Measurements from ENCODE around the gene DNAH9. TPM values are rescaled to one million over a fixed set of nuclear protein-coding genes. Genes with fewer than 3 reads are reported as not detected.

DNAH9 gene
- polyA plus RNA-seq, 3 donors from 2014 or later: not detected

DNA sequence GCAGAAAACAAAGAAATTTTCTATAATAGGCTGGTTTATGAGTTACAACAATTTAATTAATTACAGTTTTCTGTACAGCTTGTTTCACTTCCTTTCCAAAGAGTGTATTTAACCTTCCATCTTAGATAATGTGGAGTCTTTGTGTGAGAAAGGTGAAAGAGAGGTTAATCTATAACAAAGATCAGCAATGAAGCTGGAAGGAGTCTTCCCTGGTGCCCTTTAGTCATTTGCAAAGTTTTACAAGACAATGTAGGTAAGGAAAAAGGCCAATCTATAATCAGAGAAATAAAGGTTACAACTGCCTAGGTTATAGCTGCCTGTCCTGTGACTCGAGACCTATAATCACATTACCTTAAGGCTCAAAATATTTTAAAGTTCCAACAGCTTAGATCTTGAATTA, 257.0 kb downstream of the DNAH9 start:
- DNase-seq: no peak
- Mint-ChIP-seq H3K36me3 (no peaks in the 10 kb centered on the region), H3K9me3 (peaks cover 0 to 12% (median 5%) of the 10 kb centered on the region in 6 donors), H3K27me3 (ENCODE audit: low read depth in 3 of 3) (peaks cover 0 to 8% (median 1%) of the 10 kb centered on the region in 3 donors), H3K27ac (no peak overlapping the region), H3K4me3 (no peak overlapping the region), H3K4me1 (no peaks in the 10 kb centered on the region)

DNA sequence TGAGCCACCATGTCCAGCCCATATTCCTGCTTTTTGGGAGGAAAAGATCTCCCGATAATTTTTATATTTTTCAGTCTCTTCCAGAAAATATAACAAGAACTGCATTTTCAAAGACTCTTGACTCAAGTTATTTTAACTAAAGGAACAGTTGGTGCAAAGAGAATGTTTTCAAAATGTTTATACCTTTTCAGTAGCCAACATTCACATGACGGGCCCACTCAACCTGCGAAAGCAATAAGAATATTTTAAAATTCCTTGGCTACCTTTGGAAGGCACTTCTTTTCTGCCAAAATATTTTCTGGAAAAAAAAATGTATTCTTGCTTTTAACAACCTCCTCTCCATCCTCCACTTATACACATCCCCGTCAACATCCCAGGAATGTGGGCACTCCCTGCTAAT, 258.7 kb downstream of the DNAH9 start:
- no peak overlapping the region for H3K27ac Mint-ChIP-seq
- peaks cover 0 to 12% (median 2%) of the 10 kb centered on the region in 6 donors for H3K9me3 Mint-ChIP-seq
- no peaks in the 10 kb centered on the region for H3K4me1 Mint-ChIP-seq
- no peak for DNase-seq
- H3K4me3 Mint-ChIP-seq: no peak overlapping the region
- H3K36me3 Mint-ChIP-seq: no peaks in the 10 kb centered on the region
- H3K27me3 Mint-ChIP-seq (ENCODE audit: low read depth in 3 of 3): peaks cover 0 to 2% (median 1%) of the 10 kb centered on the region in 3 donors

DNA sequence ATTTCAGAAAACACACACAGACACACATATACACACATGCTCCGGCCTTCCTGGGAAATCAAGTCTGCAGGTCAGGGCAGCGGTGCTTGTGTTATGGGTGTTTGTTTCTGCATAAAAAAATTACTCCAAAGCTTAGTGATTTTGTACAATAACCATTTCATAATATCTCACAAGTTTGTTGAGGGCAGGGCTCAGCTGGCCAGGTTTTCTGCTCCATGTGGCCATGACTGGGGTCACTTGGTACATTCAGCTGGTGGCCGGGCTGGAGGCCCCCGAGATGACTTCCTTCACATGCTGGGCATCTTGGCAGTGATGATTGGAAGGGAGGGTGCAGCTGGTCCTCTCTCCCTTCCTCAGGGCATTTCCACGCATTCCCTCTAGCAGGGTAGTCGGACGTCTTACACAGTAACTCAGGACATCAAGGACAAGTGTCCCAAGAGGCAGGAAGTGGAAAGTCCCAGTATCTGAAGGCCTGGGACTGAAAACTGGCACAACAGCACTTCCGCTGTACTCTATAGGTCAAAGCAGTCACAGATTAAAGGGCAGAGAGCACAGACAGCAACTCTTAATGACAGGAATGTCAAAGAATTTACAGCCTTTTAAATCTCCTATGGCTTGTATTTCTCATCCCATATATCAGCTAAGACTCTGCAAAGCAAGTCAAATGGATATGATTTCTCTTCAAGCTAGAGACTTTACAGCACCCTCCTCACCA, 271.6 kb downstream of the DNAH9 start:
- no peak overlapping the region for H3K27ac Mint-ChIP-seq
- H3K9me3 Mint-ChIP-seq: peaks cover 2 to 24% (median 10%) of the 10 kb centered on the region in 6 donors
- H3K27me3 Mint-ChIP-seq (ENCODE audit: low read depth in 3 of 3): peaks cover 0 to 5% (median 1%) of the 10 kb centered on the region in 3 donors
- DNase-seq: no peak
- no peak overlapping the region for H3K4me3 Mint-ChIP-seq
- no peaks in the 10 kb centered on the region for H3K4me1 Mint-ChIP-seq
- peaks cover 0 to 5% (median 0%) of the 10 kb centered on the region in 3 donors for H3K36me3 Mint-ChIP-seq

DNA sequence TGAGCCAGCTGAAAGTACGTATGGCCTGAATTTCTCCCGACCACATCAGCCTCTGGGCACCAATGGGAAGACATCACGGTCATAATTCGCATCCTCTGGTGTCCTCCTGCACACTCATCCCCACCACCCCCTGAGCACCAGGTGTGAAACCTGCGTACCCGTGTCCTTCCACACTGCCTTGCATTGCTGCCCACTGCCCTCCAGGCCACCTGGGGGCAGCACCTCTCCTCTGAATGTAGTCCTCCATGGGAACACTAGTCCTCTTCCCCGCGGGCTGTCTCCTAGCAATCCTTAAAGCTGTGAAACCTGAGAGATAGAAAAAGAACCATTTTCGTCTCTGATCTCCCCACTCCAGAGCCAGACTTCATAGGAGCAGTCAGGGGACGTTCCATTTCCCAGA, 273.5 kb downstream of the DNAH9 start:
- H3K27me3 Mint-ChIP-seq (ENCODE audit: low read depth in 3 of 3): peaks cover 0 to 5% (median 5%) of the 10 kb centered on the region in 3 donors
- peaks cover 0 to 5% (median 0%) of the 10 kb centered on the region in 3 donors for H3K36me3 Mint-ChIP-seq
- peaks cover 2 to 24% (median 10%) of the 10 kb centered on the region in 6 donors for H3K9me3 Mint-ChIP-seq
- no peaks in the 10 kb centered on the region for H3K4me1 Mint-ChIP-seq
- no peak overlapping the region for H3K27ac Mint-ChIP-seq
- no peak for DNase-seq
- H3K4me3 Mint-ChIP-seq: no peak overlapping the region

DNA sequence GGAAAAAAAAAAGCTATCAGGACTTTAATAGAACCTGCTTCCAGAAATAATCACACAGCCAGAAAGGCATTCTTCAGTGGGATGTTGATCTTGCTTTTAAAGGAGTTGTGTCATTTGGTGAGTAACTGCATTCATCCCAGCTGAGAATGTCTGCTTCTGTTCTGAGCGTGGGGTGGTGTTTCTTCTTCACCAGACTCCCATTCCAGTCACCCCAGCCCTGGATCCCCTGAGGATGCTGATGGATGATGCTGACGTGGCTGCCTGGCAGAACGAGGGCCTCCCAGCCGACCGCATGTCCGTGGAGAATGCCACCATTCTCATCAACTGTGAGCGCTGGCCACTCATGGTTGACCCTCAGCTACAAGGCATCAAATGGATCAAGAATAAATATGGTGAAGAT, 276.5 kb downstream of the DNAH9 start:
- H3K4me3 Mint-ChIP-seq: no peak overlapping the region
- H3K9me3 Mint-ChIP-seq: peaks cover 0 to 8% (median 3%) of the 10 kb centered on the region in 6 donors
- peaks cover 0 to 3% (median 0%) of the 10 kb centered on the region in 3 donors for H3K27me3 Mint-ChIP-seq (ENCODE audit: low read depth in 3 of 3)
- no peaks in the 10 kb centered on the region for H3K4me1 Mint-ChIP-seq
- H3K27ac Mint-ChIP-seq: no peak overlapping the region
- no peaks in the 10 kb centered on the region for H3K36me3 Mint-ChIP-seq
- DNase-seq: no peak

DNA sequence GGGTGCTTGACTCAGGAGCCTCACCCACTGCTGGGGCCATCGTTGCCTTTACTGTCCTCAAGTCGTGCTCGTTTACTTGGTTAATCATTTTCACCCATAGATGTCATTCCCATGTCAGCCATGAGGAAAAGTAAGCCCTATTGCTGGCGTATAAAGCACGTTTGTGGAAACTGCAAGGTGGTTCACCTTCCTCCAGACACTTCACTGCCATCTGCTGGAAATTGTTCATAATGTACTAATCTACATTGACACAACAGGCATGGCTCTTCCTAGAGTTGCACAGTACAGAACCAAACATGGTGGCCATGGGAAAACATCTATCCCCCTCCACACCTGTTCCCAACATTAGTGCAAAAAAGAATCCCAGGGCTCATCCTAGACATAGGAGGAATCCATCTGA, 282.4 kb downstream of the DNAH9 start:
- no peak overlapping the region for H3K4me3 Mint-ChIP-seq
- no peak for DNase-seq
- H3K36me3 Mint-ChIP-seq: no peaks in the 10 kb centered on the region
- H3K27ac Mint-ChIP-seq: no peak overlapping the region
- H3K4me1 Mint-ChIP-seq: no peaks in the 10 kb centered on the region
- H3K27me3 Mint-ChIP-seq (ENCODE audit: low read depth in 3 of 3): peaks cover 0 to 4% (median 2%) of the 10 kb centered on the region in 3 donors
- H3K9me3 Mint-ChIP-seq: peaks cover 0 to 2% (median 0%) of the 10 kb centered on the region in 6 donors

DNA sequence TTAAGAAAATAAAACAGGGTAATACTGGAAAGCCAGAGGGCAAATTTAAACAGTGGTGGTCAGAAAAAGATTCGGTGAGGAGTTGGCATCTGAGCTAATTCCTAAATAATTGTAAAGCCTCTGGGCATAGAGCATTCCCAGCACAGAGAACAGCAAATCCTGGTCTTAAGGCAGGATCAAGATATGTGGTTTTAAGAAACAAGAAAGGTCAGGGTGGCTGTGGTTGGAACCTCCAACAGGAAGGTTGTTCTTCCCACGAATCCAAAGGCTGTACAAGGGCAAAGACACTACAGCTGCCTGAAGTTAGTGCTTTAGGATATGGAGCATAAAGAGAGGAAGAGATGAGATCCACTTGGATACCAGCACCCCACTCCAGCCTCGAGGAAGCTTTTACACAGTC, 284.4 kb downstream of the DNAH9 start:
- DNase-seq: no peak
- peaks cover 0 to 3% (median 0%) of the 10 kb centered on the region in 6 donors for H3K9me3 Mint-ChIP-seq
- peaks cover 0 to 2% (median 2%) of the 10 kb centered on the region in 3 donors for H3K27me3 Mint-ChIP-seq (ENCODE audit: low read depth in 3 of 3)
- H3K27ac Mint-ChIP-seq: no peak overlapping the region
- no peaks in the 10 kb centered on the region for H3K36me3 Mint-ChIP-seq
- no peaks in the 10 kb centered on the region for H3K4me1 Mint-ChIP-seq
- no peak overlapping the region for H3K4me3 Mint-ChIP-seq

DNA sequence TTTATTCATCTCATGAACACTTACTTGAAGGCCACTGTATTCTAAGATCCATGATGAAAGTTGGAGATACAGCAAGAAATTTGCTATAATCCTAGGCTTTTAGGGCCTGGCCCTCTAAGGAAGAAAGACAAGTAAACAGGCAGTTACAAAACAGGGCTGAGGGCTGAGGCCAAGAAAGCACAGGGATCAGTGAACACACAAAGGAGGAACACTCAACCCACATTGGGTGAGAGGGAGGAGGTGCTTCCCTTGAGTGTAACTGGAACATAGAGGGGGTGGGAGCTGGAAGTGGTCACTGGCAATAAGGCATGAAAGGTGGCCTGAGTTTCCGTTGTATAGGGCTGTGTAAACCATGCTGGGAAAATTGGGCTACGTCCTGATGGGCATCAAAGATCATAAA, 286.8 kb downstream of the DNAH9 start:
- H3K4me1 Mint-ChIP-seq: no peaks in the 10 kb centered on the region
- H3K27me3 Mint-ChIP-seq (ENCODE audit: low read depth in 3 of 3): peaks cover 0 to 5% (median 2%) of the 10 kb centered on the region in 3 donors
- DNase-seq: no peak
- H3K9me3 Mint-ChIP-seq: peaks cover 0 to 3% (median 0%) of the 10 kb centered on the region in 6 donors
- no peak overlapping the region for H3K4me3 Mint-ChIP-seq
- H3K36me3 Mint-ChIP-seq: no peaks in the 10 kb centered on the region
- H3K27ac Mint-ChIP-seq: no peak overlapping the region

DNA sequence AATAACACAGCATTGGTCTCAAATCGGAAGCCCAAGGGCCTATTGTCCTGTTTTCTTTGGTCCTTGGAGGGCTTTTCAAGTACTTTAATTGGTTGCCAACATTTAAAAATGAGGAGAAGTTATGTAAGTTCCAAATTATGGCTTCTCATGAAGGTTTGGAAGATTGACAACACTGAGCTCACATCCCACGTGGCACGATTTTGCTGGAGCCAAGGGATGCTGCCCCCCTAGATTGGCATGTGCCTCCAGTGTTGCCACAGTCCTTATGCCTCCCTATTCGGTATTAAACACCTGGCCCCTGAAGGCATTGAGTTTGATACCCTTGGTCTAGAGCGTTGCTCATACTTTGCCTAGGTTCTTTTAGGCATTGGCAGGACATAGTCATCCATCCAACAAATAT, 291.0 kb downstream of the DNAH9 start:
- H3K27ac Mint-ChIP-seq: no peak overlapping the region
- H3K36me3 Mint-ChIP-seq: no peaks in the 10 kb centered on the region
- H3K4me3 Mint-ChIP-seq: no peak overlapping the region

DNA sequence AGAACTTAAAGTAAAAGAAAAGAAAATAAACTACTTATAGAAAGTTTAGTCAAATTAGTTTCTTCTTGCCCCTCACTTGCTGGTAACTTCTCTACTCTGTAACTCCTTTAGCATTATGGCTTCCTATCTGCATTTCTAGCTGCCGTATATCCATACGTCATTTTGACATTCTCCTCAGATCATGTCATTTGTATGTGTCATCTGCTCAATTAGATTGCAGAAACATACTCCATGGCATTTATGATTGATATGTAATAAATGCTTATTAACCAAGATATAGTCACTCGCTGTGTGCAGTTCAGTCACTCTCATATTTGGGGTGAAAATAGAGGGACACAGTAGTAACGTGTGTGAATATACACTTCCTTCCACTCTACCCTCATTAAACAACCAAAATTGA, 295.6 kb downstream of the DNAH9 start:
- H3K27me3 Mint-ChIP-seq (ENCODE audit: low read depth in 3 of 3): peaks cover 0 to 3% (median 2%) of the 10 kb centered on the region in 3 donors
- peaks cover 0 to 5% (median 0%) of the 10 kb centered on the region in 6 donors for H3K9me3 Mint-ChIP-seq
- no peaks in the 10 kb centered on the region for H3K36me3 Mint-ChIP-seq
- no peak overlapping the region for H3K4me3 Mint-ChIP-seq
- DNase-seq: no peak
- H3K27ac Mint-ChIP-seq: no peak overlapping the region
- H3K4me1 Mint-ChIP-seq: no peaks in the 10 kb centered on the region

More for the DNA sequence above, 291.0 kb downstream of the DNAH9 start:
- Mint-ChIP-seq H3K27me3 (ENCODE audit: low read depth in 3 of 3) (peaks cover 0 to 5% (median 2%) of the 10 kb centered on the region in 3 donors), H3K9me3 (peaks cover 0 to 5% (median 0%) of the 10 kb centered on the region in 6 donors), H3K4me1 (no peaks in the 10 kb centered on the region)
- no peak for DNase-seq

DNA sequence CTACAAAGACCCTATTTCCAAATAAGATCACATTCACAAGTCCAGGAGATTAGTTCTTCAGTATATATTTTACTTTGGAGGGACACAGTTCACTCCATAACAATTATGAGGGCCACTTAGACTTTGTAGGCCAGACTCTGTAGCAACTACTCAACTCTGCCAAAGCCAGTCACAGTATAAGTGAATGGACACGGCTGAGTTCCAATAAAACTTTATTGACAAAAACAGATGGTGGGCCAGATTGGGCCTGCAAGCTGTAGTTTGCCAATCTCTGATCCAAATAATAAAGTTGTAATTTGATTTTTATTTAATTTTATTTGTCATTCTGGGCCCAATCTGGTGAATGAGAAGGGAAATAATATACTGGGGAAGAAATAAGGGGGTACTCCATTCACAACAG, 297.9 kb downstream of the DNAH9 start:
- Mint-ChIP-seq H3K27ac (no peak overlapping the region), H3K4me3 (no peak overlapping the region), H3K4me1 (no peaks in the 10 kb centered on the region), H3K27me3 (ENCODE audit: low read depth in 3 of 3) (peaks cover 0 to 4% (median 2%) of the 10 kb centered on the region in 3 donors), H3K9me3 (peaks cover 0 to 10% (median 0%) of the 10 kb centered on the region in 6 donors), H3K36me3 (peaks cover 0 to 3% (median 0%) of the 10 kb centered on the region in 3 donors)
- DNase-seq: no peak

DNA sequence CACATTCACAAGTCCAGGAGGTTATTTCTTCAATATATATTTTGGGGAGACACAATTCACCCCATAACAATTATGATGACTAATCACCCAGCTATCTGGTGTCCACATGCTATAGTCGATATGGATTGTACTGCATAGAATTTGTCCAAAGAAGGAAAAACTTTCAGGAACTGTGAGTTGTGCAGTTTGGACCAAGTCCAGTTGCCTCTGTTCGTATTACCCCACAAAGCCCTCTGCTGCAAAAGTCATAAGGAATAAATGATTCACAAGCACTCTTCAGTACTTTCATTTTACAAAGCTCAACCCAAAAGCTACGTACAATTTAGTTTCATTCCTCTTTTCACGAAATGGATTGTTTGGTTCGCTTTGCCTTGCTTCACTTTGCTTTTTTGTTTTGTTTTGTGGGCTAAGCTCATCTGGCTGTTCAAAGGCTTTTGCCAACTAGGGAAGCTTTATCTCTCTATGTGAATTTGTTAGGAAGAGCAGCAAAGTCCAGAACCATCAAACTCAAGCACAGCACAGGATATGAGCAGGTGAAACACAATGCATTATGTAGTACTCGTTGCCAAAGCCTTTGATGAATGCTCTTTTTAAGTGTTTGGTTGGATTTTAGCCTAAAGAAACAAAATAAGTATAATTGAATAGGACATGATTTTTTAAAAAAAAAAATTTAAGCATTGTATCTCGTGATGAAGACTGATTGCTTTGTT, 300.4 kb downstream of the DNAH9 start:
- Mint-ChIP-seq H3K27ac (no peak overlapping the region), H3K4me3 (no peak overlapping the region), H3K36me3 (peaks cover 0 to 3% (median 0%) of the 10 kb centered on the region in 3 donors)

DNA sequence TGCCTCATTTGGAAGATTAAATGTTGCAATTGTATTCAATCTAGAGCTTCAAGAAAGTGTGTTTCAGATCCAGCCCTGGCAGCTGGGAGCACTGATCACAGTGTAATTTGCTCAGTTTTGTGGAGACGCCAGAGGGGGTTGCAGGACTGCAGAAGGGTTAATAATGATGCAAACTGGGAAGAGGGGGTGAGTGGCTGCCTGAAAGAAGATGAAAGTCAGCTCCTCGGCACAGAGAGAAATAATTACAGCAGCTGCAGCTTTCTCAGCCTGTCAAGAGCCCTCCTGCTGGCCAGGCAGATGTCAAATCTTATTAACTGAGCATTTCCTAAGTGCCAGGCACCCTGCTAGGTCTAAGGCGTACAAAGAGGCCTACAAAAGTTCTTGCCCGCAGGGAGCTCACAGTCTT, 301.3 kb downstream of the DNAH9 start:
- no peak overlapping the region for H3K4me3 Mint-ChIP-seq
- peaks cover 0 to 3% (median 0%) of the 10 kb centered on the region in 3 donors for H3K36me3 Mint-ChIP-seq
- no peak overlapping the region for H3K27ac Mint-ChIP-seq
- peaks cover 0 to 10% (median 0%) of the 10 kb centered on the region in 6 donors for H3K9me3 Mint-ChIP-seq
- peaks cover 0 to 5% (median 4%) of the 10 kb centered on the region in 3 donors for H3K27me3 Mint-ChIP-seq (ENCODE audit: low read depth in 3 of 3)
- H3K4me1 Mint-ChIP-seq: no peaks in the 10 kb centered on the region
- no peak for DNase-seq

More for the DNA sequence above, 300.4 kb downstream of the DNAH9 start:
- H3K9me3 Mint-ChIP-seq: peaks cover 0 to 10% (median 0%) of the 10 kb centered on the region in 6 donors
- H3K27me3 Mint-ChIP-seq (ENCODE audit: low read depth in 3 of 3): peaks cover 0 to 5% (median 4%) of the 10 kb centered on the region in 3 donors
- no peaks in the 10 kb centered on the region for H3K4me1 Mint-ChIP-seq
- no peak for DNase-seq

DNA sequence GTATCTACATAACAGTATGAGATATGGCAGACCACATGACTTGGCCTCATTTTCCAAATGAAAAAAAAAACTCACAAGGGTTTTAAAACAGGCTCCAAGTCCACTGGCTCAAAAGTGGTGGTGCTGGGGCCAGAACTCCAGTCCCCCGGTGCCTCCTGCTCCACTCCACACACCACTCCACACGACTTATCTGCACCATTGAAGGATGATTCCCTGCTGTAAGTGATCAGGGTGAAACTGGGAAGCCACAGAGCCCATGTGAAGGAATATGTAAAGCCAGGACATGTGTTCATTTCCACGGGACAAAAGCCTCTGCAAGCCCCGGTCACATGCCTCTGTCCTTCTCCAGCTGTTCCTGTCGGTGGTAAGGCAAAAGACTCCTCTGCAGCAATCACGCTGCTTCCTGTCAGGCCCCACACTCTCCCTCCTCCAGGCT, 301.8 kb downstream of the DNAH9 start:
- H3K27ac Mint-ChIP-seq: no peak overlapping the region
- DNase-seq: no peak
- H3K4me3 Mint-ChIP-seq: no peak overlapping the region
- H3K36me3 Mint-ChIP-seq: peaks cover 0 to 3% (median 0%) of the 10 kb centered on the region in 3 donors
- H3K4me1 Mint-ChIP-seq: no peaks in the 10 kb centered on the region
- peaks cover 0 to 5% (median 4%) of the 10 kb centered on the region in 3 donors for H3K27me3 Mint-ChIP-seq (ENCODE audit: low read depth in 3 of 3)
- peaks cover 0 to 10% (median 0%) of the 10 kb centered on the region in 6 donors for H3K9me3 Mint-ChIP-seq

All from immature natural killer cell (primary cell).